ENCODE data around the gene VEZT. TPM values are rescaled to one million over a fixed set of nuclear protein-coding genes. Genes with fewer than 3 reads are reported as not detected.
"Not testable (repeated sequence)": the region's sequence is repeated elsewhere in the genome, so short reads cannot be mapped to it uniquely, and the experiment has no call there.

Gene VEZT, protein sequence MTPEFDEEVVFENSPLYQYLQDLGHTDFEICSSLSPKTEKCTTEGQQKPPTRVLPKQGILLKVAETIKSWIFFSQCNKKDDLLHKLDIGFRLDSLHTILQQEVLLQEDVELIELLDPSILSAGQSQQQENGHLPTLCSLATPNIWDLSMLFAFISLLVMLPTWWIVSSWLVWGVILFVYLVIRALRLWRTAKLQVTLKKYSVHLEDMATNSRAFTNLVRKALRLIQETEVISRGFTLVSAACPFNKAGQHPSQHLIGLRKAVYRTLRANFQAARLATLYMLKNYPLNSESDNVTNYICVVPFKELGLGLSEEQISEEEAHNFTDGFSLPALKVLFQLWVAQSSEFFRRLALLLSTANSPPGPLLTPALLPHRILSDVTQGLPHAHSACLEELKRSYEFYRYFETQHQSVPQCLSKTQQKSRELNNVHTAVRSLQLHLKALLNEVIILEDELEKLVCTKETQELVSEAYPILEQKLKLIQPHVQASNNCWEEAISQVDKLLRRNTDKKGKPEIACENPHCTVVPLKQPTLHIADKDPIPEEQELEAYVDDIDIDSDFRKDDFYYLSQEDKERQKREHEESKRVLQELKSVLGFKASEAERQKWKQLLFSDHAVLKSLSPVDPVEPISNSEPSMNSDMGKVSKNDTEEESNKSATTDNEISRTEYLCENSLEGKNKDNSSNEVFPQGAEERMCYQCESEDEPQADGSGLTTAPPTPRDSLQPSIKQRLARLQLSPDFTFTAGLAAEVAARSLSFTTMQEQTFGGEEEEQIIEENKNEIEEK
- 75.9 and 89.6 TPM in 2 replicates for total RNA-seq
- polyA plus RNA-seq (2012), result 27.6 TPM

GRCh38 chr12:95217377-95218149 lies at the start of gene VEZT, which contains the start of gene FGD6:
TSS of gene VEZT (plus strand) at chr12:95217807. CDS start at chr12:95217851, 44 bp downstream.
TSS of gene FGD6 (minus strand) at chr12:95217467. CDS start at chr12:95217240, 227 bp downstream.
- peak; percentile 100 for DNase-seq (ENCODE audit: low read depth)

DNA sequence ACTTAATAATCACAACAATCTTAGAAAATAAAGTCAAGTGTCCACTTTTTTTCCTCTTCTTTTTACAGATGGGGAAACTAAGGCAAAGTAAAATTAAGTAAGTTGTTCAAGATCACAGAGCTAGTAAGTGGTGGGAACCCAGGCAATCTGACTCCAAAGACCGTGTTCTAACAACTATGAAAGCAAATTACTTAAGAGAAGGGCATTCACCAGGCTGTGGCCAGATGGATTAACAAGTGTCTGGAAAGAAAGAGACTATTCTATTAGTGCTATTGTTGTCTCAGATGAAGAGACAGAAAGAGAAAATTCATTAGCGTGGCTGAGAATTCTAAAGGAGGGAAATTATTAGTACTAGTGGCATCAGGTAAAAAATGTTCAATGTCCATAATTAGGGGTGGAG lies 48.9 kb upstream of the VEZT start:
- peak; percentile 39 for DNase-seq (ENCODE audit: low read depth)

GRCh38 chr12:95169368-95169767 lies 48.2 kb upstream of the VEZT start:
- peak; percentile 73 for DNase-seq (ENCODE audit: low read depth)

DNA sequence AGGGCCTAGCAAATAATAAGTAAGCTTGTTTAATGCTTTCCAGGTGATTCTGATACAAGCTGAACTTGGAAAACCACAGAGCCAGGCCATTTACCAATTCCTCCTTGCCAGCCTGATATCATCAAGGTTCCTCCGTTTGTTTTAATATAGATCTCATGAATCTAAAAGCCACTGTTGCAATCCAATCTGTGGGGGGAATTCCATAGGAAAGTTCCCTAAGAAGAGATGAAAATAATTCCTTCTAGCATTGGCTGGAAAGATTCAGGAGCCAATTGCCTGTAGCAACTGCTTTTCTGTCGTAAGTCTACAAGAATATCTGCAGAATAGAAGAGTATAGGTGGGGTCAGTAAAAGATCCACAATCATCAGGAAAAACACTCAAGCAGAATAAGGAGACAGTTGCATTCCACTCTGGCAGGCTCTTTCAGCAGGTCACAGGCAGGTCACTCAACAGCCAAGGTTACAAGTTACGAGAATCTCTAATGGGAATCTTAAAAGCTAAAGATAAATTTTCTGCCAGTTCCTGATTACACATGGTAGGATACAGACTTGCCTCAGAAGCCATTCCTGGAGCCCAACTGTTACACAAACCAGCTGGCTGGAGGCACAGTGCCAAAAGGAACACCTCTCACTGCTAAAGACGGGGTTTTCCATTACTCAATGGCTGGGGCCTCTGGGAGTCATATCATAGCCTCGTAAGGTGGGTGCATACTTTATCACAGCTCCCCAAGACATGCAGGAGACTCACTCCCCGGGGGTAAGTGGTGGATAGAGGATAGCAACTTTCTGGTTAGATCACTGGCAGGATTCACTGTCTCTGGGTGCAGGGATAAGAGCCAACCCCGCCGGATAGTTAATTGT lies 44.0 kb upstream of the VEZT start:
- DNase-seq (ENCODE audit: low read depth), result peak; percentile 84

- no peak for DNase-seq (ENCODE audit: low read depth)
Measured at GRCh38 chr12:95177201-95177768, 40.3 kb upstream of the VEZT start.

DNA sequence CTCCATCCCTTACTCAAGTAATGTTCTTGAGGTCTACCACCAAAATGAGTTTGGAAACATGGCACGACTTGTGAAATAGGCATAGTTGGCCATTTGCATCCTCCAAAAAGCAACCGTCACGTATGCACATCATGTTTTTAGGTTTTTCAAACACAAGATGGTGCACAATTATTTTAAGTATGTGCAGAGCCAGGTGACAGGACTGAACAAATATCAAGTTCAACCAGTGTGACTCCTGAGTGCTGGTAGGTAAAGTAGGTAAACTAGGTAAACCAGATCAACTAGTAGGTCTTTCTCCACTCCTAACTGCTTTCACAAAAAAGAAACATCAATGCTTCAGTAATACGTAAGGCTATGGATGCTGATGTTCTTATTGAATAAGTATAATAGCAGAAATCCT lies 39.5 kb upstream of the VEZT start:
- DNase-seq (ENCODE audit: low read depth), result no peak

DNA sequence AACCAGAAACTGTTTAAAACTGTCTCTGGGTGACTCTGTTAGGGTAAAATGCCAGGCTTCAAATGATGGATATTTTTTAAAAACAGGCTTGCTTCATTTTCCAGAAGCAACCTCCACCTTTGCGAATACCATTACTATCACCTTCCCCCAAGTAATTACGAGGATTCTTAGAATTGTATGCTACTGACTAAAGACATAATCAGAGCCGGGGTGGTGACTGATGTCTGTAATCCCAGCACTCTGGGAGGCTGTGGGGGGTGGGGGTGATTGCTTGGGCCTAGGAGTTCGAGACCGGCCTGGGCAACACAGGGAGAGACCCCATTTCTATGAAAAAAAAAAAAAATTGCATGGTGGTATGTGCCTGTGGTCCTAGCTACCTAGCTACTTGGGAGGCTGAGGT lies 38.6 kb upstream of the VEZT start:
- DNase-seq (ENCODE audit: low read depth), result no peak

- DNase-seq (ENCODE audit: low read depth), result no peak
Measured at GRCh38 chr12:95181103-95181502, 36.5 kb upstream of the VEZT start.

- DNase-seq (ENCODE audit: low read depth), result peak; percentile 52
Measured at GRCh38 chr12:95182868-95183415, 34.7 kb upstream of the VEZT start.

DNA sequence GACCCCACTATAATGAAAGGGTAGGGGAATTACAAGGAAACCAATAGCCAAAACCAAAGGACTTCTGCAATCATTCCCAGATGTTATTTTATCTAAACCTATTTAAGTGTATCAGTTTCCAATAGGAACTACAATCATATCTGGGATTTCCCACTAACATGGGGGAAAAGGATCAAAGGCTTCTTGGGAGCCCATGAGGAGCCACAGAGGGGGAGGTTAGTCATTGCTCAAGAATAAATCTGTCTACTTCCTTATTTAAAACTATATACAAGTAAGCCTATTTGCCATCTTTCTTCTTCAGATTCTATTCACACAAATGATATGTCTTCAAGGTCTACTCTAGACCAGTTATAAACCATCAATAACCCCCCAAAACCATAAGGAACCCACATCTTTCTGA lies 33.5 kb upstream of the VEZT start:
- DNase-seq (ENCODE audit: low read depth), result no peak

- DNase-seq (ENCODE audit: low read depth), result no peak
Measured at GRCh38 chr12:95185072-95185471, 32.5 kb upstream of the VEZT start.

DNA sequence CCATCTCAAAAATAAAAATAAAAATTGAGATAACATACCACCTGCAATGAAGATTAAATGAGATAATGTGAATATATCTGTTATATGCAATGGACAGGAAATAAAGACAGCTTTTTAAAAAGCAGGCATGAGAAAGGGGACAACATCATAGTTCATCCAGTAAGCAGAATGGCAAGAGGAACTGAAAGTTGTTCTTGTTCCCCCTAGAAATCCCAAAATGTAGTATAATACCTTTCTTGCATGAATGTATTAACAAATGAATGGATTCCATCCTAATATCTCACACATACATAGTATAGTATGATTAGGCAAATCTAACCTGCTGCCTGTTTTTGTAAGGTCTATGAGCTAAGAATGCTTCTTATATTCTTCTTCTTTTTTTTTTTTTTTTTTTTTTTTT lies 31.8 kb upstream of the VEZT start:
- no peak for DNase-seq (ENCODE audit: low read depth)

DNA sequence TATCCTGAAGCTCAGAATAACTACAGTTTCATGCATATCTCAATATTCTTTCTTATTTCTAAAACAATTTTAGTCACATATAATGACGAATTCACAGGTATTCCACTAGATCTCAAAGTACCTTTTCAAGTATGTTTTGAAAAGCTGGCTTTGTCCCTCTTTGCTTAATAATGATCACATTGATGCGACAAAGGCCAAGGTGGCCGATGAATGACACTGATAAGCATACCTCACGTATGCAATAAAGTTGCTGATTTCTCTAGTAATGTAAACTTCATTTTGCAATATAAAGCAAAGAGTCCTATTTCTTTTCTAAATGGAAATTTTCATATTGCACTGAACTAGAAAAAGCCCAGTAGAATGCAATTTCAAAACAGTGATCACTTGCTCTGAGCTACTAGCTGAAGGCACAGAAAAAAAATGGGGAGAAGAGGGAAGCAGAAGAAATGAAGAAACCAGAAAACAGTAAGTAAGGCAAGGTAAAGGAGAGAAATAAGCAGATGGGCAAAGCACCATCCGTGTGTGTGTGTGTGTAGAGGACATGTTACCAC lies 29.7 kb upstream of the VEZT start:
- no peak for DNase-seq (ENCODE audit: low read depth)

GRCh38 chr12:95191060-95191696 lies 26.4 kb upstream of the VEZT start:
- no peak for DNase-seq (ENCODE audit: low read depth)

DNA sequence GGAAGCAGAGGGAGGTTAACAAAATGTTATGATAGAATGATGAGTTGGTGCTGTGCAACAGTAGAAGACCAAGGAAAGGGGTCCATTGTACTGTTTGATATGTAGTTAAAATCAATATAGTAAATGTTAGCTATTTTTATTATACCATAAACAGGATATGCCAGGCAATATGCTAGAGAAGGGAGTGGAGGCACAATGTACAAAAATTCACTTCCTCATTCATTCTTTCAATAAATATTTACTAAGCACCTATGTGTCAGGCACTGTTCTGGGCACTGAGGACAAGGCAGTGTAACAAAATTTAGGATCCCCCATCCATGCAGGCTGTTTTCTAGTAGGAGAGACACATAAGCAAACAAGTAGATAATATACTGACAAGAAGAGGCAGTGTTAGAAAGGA lies 25.3 kb upstream of the VEZT start:
- no peak for DNase-seq (ENCODE audit: low read depth)

GRCh38 chr12:95193139-95193538 lies 24.5 kb upstream of the VEZT start:
- DNase-seq (ENCODE audit: low read depth), result no peak

DNA sequence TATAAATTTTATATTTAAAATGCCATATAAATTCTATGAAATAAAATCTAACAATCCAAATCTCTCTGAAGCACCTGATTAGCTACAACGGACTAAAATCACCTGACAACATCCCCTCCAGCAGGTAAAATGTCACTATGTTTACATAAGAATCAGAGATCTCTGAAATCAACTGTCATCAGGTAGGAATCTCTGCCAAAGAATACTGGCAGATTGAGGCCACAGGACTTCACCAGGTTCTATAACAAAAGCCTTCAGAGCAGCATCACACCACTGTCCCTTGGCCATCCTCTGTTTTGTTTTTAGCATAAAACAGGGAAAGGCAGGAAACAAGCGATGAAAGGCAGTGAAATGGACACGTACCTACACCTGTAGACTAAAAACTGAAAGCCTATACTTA lies 22.5 kb upstream of the VEZT start:
- no peak for DNase-seq (ENCODE audit: low read depth)

GRCh38 chr12:95196875-95197569 lies 20.6 kb upstream of the VEZT start:
- DNase-seq (ENCODE audit: low read depth), result not testable (repeated sequence)

GRCh38 chr12:95197636-95198035 lies 20.0 kb upstream of the VEZT start:
- no peak for DNase-seq (ENCODE audit: low read depth)

All from myocyte (in vitro differentiated cells).